Activated CD8-positive, alpha-beta memory T cell treated with anti-CD3 and anti-CD28 coated beads for 48 hours (primary cell): ENCODE results near the gene LRRC15.

ENCODE experiments used
- DNase-seq, 3 experiments: peaks; one replicate each; pipeline ENCODE4 v3.0.0-alpha.2; 2020; ENCODE audit warnings: low read depth in 2 of 3, low spot score in 2 of 3

The LRRC15 gene

DNA sequence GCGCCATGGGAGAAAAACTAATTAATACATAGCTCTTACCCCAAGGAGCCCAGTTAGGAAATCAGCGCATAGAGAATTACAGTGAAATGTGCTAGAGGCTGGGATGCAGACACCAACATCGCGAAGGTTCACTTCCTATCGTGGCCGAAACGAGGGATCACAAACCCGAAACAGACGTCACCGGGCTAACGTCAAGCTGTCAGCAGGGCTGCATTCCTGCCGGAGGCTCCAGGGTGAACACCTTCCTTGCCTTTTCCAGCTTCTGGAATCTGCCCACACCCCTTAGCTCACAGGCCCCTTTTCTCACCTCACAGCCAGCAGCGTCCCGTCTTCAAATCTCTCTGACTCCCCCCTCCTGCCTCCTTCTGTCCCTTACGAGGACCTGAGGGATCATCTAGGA, 16.5 kb upstream of the LRRC15 start:
- no peak for DNase-seq

DNA sequence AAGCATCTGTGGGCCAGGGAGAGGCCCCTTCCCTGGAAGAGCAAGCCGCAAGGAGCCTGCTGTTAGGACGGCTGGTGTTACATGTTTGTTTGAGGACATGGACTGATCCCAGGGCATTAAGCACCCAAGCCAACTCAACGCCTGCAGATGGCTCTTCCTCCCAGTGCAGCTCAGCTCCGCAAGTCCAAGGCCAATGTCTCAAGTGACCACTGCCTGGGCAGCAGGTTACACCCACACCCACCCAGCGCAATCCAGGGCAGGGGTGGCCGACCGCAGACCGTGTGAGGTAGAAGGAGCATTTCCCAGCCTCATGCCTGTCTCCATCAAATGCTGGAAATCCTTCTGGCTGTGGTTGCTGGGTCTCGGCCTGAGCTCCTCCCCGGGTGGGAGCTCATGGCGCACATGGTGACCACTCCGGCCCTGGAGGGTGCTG, 15.0 kb upstream of the LRRC15 start:
- DNase-seq = no peak

DNA sequence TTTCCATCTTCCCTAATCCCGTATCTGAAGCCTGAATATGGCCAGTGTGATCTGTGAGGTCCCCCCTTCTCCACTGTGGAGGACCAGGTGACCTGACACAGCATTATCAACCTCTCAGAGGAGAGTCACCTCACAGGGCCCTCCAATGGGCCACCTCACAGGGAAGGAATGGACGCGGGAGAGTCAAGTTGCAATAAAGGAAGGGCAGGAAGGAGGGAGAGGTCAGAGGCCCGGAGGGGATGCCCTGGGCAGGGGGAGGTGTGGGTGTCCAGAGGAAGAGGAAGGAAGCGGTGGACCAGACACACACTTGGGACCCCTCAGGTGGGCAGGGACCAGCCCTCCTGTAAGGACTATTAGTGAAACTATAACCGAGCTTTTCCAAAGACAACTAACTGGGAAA, 14.6 kb upstream of the LRRC15 start:
- DNase-seq = no peak

DNA sequence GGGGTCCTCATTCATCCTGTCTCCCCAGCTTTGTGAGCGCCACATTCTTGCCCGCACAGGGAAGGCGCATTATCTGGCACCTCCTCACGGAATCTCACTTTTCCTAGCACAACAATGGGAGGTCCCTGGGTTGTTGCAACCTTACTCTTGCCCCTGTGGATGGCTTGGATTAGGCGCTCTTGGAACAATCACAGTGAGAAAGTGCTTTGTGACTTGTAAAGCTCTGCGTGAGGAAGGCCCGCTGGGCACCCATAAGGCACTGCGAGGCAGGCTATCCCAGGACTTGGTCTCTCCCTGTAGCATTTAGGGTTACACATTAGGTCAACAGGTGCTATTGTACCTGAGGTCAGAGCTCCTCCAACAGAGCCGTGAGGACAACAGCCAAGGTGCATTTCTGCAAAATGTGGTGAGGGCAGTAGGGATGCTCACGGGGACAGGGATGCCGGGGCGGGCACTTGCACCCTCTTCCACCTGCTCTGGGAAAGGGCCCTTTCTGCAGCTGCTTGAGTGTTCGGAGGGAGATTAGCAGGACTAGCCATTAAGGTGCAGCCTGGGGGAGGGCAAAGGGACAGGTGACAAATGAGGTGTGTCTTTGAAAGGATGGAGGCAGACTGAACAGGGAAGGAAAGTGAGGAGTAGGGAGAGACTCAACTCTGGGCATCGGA, 13.9 kb upstream of the LRRC15 start:
- DNase-seq = no peak

DNA sequence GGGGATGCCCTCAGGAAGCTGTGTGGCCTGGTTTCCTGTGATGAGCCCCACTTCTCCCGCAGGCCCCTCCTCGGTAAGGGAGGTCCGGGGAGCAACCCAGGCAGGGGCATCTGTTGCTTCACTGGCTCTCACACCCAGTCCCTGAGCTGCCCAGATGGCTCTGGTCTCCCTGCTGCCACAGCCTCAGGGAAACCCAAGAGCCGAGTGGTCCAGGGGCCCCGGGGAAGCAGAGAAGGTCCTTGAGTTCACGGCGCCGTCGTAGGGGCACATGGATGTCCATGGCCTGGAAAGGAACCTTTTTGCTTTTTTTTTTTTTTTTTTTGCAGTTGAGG, 13.3 kb upstream of the LRRC15 start:
- DNase-seq = no peak

DNA sequence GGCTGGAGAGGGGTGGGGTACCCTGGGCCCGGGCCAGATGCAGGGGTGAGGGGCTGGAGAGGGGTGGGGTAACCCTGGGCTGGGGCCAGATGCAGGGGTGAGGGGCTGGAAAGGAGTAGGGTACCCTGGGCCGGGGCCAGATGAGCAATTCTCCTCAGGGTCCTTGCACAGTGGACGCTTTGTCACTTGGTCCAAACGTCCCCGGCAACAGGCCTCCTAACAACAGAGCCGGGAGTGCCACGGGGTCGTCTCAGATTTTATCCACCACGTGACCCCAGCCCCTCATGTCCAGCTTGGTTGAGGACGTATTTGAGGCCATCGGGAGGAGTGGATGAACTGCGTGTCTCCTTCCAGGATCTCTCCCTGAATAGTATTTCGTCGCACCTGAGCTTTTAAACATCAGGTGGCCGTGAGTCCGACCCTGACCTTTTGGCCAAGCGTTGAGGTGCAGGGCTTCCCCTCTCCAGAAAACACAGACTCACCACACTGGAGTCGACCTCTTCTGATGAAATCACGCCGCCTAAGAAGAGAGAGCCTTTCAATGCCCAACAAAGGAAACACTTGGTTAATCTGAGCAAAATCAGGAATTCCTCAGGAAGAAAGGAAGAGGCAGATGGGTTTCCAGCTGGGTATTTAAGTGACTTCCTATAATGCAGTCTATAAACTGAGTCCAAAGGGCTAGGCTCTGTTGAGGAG, 12.8 kb upstream of the LRRC15 start:
- no peak for DNase-seq

DNA sequence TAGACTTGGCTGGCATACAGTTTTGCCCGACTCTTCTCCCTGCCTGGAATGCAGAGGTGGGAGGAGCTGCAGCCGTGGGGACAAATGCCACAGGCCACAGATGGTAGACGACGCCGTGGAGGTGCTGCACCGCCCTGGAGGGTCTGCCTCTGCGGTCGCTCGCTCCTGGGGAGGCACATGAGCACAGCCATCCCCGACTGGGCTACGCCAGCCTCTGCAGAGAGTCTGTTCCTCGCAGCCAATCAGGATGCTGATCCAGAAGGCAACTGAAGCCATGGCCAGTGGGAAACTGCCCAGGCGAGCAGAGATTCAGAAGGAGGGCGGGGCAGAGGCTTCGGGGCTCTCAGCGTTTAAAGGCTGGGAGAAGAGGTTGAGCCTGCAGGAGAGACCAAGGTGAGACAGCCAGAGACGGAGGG, 11.9 kb upstream of the LRRC15 start:
- DNase-seq = no peak

DNA sequence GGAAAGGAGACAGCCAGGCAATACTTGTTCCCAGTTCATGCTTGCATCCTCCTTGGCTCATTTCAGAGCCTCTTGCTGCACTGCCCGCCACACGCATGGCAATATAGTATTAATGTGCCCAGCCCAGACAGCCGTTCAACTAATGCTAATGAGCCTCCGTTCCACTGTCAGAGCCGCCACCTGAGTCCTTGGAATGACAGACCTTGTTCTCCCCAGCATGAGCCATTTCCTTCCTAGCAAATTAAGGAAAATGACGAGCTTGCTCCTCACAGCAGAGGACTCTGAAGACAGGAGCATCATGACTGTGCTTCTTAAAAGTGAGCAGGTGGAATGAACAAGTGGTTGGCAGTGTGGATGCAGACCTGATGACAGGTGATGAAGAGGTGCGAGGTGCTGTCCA, 10.8 kb upstream of the LRRC15 start:
- DNase-seq = no peak

DNA sequence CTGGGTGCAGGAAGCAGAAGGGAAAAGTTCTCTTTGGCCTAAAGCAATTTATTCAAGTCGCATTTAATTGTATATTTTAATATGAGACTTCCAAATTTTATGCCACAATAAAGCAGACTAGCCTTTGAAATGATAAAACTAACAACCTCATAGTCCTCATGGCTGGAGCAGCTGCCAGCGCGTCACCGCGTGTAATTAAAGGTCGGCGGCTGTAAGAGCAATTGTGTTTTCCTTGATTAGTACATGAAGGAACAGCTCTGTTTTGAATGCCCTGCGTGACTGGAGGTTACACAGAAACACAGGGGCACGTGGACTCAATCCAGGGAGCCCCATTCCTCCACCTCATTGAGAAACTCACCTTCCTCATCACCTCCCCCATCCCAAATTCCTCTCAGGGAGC, 10.1 kb upstream of the LRRC15 start:
- no peak for DNase-seq

DNA sequence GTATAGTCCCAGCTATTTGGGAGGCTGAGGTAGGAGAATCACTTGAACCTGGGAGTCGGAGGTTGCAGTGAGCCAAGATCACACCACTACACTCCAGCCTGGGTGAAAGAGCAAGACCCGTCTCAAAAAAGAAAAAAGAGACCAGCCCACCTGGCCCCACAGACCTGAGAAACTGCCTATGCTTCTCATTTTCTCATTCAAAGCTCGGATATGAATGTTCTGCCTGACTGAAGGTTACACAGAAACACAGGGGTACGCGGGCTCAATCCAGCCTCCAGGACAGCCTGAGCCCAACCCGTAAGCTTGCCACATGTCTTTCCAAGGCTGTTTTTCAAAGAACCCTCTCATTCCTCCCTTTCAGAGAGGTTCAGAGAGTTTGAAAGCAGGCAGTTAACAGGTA, 9.7 kb upstream of the LRRC15 start:
- DNase-seq = no peak

DNA sequence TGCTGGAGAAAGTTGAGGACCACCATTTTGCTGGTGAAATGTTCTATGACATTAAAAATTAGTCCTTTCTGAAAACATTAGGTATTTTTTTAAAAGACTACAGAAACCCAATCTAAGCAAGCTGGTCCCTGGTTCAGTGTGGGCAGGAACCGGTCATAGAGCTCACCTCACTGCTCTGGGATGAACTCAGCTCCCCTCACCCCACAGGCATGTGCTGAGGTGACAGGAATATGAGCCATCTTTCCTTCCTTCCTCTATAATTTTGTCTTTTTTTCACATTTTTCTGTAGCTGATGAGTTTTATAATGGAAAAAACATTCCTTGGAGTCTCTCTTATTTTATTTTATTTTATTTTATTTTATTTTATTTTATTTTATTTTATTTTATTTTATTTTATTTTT, 8.2 kb upstream of the LRRC15 start:
- no peak for DNase-seq

DNA sequence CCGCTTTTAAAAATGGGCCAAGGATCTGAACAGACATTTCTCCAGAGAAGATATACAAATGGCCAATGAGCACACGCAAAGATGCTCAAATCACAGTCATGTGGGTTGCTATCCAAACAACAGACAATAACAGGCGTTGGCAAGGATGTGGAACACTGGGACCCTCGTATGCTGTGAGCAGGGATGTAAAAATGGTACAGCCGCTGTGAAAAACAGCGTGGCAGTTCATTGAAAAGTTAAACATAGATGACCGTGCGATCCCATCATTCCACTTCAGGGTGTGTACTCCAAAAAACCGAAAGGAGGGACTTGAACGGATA, 6.7 kb upstream of the LRRC15 start:
- DNase-seq = no peak

DNA sequence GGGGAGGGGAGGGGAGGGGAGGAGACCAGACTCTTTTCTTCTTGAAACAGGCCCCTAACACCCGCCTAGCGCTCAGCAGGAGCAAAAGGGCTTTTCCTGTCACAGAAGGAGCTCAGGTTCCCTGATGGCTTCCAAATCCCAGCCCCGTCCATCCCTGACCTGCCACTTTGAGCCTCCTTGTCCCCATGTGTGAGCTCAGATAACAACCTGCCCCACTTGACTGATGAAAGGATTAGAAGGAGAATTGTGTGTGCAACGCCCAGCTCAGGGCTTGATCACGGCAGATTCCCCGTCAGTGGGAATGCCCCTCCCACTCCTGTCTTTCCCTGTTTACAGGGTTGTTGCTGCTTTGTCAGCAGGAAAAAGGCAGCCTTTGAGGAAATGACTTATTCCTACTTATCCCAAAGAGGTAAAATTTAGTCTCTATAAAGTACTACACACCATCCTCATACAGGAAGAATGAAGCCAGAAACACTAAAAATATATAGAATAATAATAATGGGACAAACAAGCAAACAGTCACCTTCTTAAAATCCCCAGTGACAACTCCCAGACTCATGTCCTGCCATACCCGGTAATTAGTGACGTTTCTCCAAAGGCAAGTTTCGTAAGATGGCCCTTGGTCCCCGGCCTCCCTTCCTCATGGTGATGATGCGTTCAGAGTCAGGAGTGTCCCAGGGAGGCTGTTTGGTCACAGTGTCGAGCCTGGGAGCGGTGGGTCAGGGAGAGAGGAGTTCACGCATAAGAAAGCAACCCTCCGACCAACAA, 6.1 kb upstream of the LRRC15 start:
- DNase-seq = no peak

DNA sequence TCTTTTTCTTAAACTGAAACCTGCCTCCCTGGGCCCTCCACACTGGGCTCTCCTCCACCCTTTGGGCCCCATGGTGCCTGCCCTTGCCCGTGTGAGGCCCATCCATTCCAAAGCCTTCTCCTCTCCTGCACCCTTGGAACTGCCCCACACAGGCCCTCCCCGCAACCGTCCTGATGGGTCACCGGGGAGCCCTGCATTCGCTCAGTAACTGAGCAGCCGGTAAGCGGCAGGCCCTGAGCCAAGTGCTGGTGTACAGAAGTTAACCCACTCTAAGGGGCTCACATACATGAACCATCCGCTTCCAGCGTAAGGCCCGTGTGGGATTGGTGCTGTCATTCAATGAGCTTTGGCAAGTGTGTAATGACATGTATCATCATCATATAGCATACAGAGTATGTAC, 5.4 kb upstream of the LRRC15 start:
- DNase-seq = no peak

DNA sequence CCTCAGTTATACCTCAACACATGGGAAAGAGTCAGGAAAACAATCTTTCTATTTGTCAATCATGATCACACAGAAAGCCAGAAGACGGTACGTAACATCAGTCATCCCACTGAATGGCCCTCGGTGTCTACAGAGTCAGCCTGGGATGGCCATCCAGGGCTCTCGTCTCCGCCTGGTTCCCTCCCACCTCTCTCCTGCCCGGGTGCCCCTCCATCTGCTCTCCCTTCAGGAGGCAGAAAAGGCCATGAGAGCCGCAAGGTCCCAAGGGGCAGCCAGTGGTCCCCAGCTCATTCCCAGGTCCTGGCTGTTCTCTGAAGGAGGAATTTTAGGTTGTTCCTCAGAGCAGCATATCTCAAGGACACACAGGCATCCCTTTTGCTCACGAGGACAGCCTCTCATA, 4.4 kb upstream of the LRRC15 start:
- no peak for DNase-seq

DNA sequence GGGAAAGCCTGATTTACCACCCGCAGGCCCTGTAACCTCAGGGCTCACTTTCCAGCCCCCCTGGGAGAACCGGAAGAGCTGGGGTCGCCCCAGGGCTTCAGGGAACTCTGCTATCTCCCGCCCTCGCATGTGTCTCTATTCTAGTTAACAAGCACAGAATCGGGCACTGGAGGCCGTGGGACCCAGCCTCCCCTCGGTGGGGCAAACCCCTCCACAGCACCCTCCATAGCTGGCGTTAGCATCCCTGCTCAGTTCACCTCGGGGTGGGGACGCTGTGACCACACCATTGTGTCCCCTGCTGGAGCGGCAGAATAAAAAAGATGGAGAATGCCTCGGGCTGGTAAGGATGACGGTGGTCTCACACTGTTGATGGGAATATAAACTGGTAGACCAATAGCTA, 3.5 kb upstream of the LRRC15 start:
- no peak for DNase-seq

DNA sequence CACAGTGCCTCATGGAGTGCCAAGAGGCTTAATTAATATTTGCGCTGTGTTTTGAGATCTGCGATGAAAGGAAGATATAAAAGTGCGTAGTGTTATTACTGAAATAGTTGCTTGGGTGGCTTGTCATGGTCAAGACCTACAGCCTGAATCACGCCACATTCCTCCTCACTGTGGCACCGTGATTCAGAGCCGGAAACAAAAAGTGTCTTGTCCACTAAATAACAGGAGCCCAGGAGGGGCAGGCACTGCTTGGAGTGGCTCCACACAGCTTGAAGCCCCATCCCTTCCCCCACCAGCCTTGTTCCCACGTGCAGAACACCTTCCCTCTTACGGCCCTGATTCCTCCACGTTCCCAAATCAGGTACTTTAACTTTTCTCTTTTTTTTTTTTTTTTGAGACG, 1.2 kb upstream of the LRRC15 start:
- DNase-seq = no peak

DNA sequence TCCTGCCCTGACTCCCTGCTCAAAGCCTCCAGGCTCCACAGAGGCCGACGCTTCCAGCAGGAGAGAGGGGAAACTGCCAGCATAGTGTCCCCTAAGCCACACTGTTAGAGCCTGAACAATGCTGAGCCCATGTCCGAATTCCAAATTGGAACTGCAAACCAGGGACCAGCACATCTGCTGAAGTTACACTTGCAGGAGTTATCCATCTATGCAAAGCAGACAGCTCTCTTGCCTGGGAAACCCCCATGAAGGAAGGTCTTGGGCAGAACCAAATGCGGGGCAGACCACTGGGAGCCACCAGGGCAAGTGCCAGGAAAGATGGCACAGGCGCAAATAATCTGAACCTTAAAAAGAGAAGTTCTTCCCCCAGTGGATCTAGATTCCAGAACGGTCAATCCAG, 625 bp downstream of the LRRC15 start:
- DNase-seq = no peak

DNA sequence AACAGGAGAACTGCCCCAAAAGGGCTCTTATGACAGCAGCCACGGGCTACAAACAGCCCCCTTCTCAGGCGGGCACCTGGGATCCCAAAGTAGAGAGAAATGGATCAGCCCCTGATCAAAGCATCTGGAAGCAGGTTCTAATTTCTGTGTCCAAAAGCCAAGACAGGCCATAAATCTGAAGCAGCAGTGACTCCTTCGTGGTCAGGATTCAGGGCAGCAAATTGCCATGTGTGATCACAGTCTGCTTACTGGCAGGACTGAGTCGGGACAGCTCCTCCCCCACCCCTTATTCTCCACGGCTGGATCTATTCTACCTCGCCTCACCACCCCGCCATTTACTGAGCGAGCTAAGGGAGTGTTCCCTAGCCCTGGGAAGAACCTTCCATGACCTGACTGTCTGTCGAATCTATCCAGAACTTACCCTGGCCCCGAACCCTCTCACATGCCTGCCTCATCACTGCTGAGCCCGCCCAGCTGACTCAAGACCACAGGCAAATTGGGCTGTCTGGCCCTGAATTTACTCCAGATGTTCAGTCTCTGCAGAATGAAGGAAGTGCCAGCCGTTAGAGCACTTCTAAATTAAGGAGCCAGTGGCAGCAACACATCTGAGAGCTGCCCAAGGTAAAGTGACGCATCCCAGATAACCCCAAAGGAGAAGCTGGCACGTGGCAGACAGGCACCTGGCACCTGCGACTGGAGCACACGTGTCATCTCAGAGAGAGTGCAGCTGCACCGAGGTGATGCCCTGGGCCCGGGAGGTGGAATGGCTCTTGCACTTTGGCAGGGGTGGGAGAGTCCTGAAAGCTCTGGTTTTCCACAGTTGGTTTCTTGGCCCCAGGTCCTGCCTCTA, 1.3 kb downstream of the LRRC15 start:
- DNase-seq = no peak

DNA sequence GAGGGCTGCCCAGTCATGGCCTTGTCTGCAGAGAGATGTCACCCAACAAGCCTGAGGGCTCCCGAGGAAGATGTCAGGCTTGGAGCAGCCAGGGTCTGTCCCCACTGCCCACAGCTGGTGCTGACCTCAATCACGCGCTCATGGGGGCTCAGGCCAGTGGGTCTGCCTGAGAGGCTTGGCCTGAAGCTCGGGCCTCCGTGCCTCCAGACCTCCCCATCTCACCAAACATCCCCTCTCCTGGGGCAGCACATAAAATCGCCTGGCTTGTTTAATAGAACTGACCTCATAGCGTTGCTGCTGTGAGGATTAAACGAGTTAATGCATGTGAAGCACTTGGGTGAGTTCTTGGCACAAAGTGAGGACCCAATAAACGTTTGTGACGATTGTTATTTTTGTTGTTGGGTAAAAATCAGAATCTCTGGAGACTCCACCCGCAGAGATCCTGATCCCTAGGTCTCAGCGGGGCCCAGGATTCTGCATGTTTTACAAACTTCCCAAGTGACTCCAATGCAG, 3.5 kb downstream of the LRRC15 start:
- DNase-seq = no peak

DNA sequence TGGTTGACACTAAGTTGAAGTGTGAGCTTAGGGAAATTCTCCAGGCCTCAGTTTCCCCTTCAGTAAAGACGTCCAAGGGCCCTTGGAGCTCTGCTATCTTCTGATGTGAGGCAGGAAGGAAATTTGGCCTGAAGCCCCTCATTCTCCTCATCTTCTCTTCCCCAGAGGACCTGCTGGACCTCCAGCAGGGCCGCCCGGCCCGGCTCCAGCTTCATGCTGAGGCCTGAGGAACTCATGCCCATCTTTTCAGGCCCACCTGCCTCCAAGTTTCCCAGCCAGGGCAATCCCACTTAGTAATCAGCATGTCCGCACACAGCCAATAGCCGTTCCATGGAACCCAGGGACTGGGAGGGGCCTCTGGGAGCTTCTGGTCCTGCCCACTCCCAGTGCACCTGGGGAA, 4.0 kb downstream of the LRRC15 start:
- no peak for DNase-seq
